ENCODE data around the gene FAM89B.

FAM89B gene

DNA sequence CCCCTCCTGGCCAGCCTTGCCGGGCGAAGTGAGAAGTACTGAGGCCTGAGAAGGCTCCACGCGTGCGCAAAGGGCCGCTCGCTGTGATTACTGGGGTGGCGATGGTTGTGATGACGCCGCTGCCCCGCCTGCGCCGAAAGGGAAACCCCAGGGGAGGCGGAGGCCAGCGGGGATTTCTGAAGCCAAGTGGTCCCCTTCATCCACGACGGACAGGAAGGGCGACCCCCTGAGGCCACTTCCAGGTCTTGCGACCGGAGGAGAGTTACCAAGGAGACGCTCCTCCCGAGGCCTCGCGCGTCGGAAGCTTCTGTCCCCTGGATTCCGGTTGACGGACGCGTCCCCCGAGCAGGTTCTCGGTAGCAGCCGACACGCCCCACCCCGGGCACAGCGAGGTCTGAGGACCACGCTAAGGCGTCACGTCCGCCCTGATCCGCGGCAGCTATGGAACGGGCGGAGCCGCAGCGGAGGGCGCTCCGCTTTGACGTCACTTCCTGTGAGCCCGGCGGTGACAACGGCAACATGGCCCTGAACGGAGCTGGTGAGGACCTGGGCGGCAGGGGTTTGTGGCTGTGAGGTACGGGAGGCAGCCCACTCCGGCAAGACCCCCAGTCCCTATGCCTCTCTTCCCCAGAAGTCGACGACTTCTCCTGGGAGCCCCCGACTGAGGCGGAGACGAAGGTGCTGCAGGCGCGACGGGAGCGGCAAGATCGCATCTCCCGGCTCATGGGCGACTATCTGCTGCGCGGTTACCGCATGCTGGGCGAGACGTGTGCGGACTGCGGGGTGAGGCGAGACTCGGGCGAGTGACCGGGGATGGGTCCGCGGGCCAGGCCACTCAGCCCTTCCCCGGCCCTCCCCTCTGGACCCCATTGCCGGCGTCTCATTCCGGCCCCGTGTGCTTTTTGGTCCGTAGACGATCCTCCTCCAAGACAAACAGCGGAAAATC, 2.1 kb upstream of the FAM89B start, which contains the start of gene ZNRD2:
Gene ZNRD2, plus strand, starts transcription at position 505 of the 946 bp plus-strand sequence. Its CDS starts 15 bp downstream, at position 520.
- Histone ChIP-seq H3K36me3 (peaks cover 18% of the 10 kb centered on the region), H3K27ac (peak within 1 kb of the TSS; percentile 90), H3K27me3 (ENCODE audit: insufficient read depth, low read depth, severe bottlenecking) (no peaks in the 10 kb centered on the region), H3K4me3 (ENCODE audit: low read depth, low read length) (peak within 1 kb of the TSS; percentile 79), H3K9me3 (ENCODE audit: severe bottlenecking) (no peaks in the 10 kb centered on the region)
- TF ChIP-seq, protein P1, sequence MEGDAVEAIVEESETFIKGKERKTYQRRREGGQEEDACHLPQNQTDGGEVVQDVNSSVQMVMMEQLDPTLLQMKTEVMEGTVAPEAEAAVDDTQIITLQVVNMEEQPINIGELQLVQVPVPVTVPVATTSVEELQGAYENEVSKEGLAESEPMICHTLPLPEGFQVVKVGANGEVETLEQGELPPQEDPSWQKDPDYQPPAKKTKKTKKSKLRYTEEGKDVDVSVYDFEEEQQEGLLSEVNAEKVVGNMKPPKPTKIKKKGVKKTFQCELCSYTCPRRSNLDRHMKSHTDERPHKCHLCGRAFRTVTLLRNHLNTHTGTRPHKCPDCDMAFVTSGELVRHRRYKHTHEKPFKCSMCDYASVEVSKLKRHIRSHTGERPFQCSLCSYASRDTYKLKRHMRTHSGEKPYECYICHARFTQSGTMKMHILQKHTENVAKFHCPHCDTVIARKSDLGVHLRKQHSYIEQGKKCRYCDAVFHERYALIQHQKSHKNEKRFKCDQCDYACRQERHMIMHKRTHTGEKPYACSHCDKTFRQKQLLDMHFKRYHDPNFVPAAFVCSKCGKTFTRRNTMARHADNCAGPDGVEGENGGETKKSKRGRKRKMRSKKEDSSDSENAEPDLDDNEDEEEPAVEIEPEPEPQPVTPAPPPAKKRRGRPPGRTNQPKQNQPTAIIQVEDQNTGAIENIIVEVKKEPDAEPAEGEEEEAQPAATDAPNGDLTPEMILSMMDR (IDR thresholded peaks at IDR 0.05; ENCODE audit: low read depth, low read length): peak; percentile 67
- DNase-seq: peak; percentile 98

DNA sequence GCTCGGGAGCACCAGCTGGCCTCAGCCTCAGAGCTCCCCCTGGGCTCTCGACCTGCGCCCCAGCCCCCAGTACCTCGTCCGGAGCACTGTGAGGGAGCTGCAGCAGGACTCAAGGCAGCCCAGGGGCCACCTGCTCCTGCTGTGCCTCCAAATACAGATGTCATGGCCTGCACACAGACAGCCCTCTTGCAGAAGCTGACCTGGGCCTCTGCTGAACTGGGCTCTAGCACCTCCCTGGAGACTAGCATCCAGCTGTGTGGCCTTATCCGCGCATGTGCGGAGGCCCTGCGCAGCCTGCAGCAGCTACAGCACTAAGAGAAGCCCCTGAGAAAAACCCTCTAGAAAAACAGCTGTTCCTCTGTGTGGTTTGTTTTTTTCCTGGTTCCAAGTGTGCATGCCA, 918 bp upstream of the FAM89B start:
- Histone ChIP-seq H3K9me3 (ENCODE audit: severe bottlenecking) (no peaks in the 10 kb centered on the region), H3K27ac (peak overlapping the region; percentile 67; the same call in 1 of the 2 replicates), H3K36me3 (peaks cover 18% of the 10 kb centered on the region), H3K4me3 (ENCODE audit: low read depth, low read length) (no peak overlapping the region; the same call in 1 of the 2 replicates), H3K27me3 (ENCODE audit: insufficient read depth, low read depth, severe bottlenecking) (no peaks in the 10 kb centered on the region)
- DNase-seq: no peak
- TF ChIP-seq, protein P1 (IDR thresholded peaks at IDR 0.05; ENCODE audit: low read depth, low read length): no peak

DNA sequence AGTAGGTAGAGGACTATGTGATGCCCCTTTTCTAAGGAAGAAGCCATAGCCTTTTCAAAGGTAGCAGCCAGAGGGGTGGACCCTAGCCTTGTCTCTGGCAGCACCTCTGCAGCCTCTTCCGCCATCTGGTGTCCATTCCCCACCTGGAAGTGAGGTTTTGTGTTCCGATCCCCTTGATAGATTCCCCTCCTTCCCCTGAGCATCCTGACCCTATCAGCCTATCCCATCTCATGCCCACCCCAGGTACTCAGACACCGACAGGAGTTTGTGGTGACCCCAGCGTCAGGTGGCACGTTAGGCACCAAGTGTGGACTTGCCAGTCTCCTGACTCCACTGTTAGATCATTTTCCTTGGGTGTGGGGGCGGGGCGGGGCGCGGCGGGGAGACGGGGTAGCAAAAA, 398 bp upstream of the FAM89B start:
- DNase-seq: peak; percentile 70
- H3K36me3 ChIP-seq: peaks cover 18% of the 10 kb centered on the region
- TF ChIP-seq, protein P1 (IDR thresholded peaks at IDR 0.05; ENCODE audit: low read depth, low read length): peak; percentile 70
- H3K27me3 ChIP-seq (ENCODE audit: insufficient read depth, low read depth, severe bottlenecking): no peaks in the 10 kb centered on the region
- no peaks in the 10 kb centered on the region for H3K9me3 ChIP-seq (ENCODE audit: severe bottlenecking)
- peak overlapping the region; percentile 67 for H3K27ac ChIP-seq
- peak overlapping the region; percentile 64 for H3K4me3 ChIP-seq (ENCODE audit: low read depth, low read length)

DNA sequence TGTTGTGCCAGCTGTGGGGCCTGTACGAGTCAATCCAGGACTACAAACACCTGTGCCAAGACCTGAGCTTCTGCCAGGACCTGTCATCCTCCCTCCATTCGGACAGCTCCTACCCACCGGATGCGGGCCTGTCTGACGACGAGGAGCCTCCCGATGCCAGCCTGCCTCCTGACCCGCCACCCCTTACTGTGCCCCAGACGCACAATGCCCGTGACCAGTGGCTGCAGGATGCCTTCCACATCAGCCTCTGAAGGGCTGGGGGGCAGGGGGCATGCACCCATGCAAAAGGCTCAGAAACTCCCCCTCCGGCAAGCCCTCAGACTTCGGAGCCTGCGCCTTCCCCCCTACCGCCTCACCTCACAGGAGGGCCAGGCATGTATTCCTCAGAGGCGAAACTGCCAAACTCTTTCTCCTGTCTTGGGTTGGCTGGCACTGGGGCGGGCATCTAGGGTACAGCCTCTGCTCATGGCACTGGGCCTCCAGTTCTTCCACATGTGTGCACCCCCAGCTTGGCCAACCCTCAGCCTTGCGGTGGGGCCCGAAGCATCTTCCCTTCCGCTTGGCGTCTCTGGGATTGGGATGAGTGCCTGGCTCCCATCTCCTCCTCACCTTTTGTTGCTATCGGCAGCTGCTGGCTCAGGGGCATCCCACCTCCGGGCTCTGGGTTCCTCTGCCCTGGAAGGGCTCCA, 1.2 kb downstream of the FAM89B start:
- Histone ChIP-seq H3K36me3 (peaks cover 17% of the 10 kb centered on the region), H3K4me3 (ENCODE audit: low read depth, low read length) (peak overlapping the region; percentile 64), H3K27me3 (ENCODE audit: insufficient read depth, low read depth, severe bottlenecking) (no peaks in the 10 kb centered on the region), H3K27ac (peak overlapping the region; percentile 74), H3K9me3 (ENCODE audit: severe bottlenecking) (no peaks in the 10 kb centered on the region)
- no peak for DNase-seq
- TF ChIP-seq, protein P1 (IDR thresholded peaks at IDR 0.05; ENCODE audit: low read depth, low read length): no peak

DNA sequence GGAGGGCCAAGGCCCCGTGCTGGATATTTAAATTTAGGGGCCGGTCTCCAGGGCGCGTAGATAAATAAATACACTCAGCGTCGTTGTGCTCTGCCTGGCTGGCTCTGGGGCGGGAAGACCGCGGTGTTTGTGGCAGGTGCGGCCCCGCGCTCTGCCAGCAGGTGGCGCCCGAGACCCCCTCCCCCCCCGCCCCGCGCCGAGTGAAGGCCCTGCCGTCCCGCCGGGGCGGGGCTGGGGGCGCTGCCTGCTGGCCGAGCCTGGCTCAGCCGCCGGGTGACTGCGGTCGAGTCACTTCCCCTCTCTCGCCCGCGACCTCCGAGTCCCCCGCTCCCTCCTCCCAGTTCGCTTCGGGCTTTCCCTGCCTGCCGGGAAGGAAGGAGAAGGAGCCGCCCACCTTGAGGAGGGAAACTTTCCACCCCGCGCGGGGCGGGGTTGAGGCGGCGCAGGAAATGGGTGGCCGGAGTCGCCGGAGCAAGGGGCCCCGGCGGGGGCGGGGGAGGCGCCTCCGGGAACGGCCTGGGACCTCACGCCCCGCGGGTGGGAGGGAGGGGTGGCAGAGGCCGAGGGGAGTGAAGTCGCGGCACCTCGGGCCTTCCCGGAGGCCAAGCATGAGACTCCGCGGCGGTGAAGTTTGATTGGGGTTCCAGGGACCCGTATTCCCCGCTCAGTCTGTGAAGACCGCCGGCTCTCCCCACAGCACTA, 1.9 kb downstream of the FAM89B start:
- DNase-seq: peak; percentile 92
- H3K4me3 ChIP-seq (ENCODE audit: low read depth, low read length): peak overlapping the region; percentile 43
- no peaks in the 10 kb centered on the region for H3K27me3 ChIP-seq (ENCODE audit: insufficient read depth, low read depth, severe bottlenecking)
- H3K9me3 ChIP-seq (ENCODE audit: severe bottlenecking): no peaks in the 10 kb centered on the region
- H3K36me3 ChIP-seq: peaks cover 15% of the 10 kb centered on the region
- TF ChIP-seq, protein P1 (IDR thresholded peaks at IDR 0.05; ENCODE audit: low read depth, low read length): peak; percentile 65
- H3K27ac ChIP-seq: peak overlapping the region; percentile 74

Data from WERI-Rb-1 (cell line).